ENCODE data around the gene TMEM14B. TPM values are rescaled to one million over a fixed set of nuclear protein-coding genes. Genes with fewer than 3 reads are reported as not detected.
A peak's percentile ranks its signal among the peaks of the same experiment; 100 is the strongest.

Gene TMEM14B
- total and polyA plus RNA-seq, 9 of the 15 experiments (the other 6 are each of a cell fraction or from before 2014, with no cell fraction given): 174 to 862 (median 263) TPM

GRCh38 chr6:10794239-10794638 is 46.6 kb downstream of the TMEM14B start:
- H3K9ac ChIP-seq (ENCODE audit: insufficient read depth in 1 of 2, low read depth in 2 of 2, low read length in 2 of 2): no peak overlapping the region
- no peak overlapping the region for H3K4me3 ChIP-seq
- H3K9me1 ChIP-seq (ENCODE audit: control insufficient read depth, insufficient read depth, low read length): no peaks in the 10 kb centered on the region
- no peak overlapping the region for H3K4me2 ChIP-seq (ENCODE audit: insufficient read depth, low read length)
- peaks cover 2% of the 10 kb centered on the region; the same call in 2 of the 3 replicates for H3K36me3 ChIP-seq (ENCODE audit: control insufficient read depth, insufficient read depth, low read length)
- H4K20me1 ChIP-seq (replicated peaks; ENCODE audit: control insufficient read depth, insufficient read depth, low read length): no peaks in the 10 kb centered on the region
- ChIA-PET POLR2A (interaction anchor here (0.6 to 1.3 kb wide), 4 partner anchors 23 to 682 kb away, joined by 3 read pairs; partner anchors contain the start of genes C6orf52 and PAK1IP1), CTCF (ENCODE audit: low intra/inter-chr PET ratio) (no interaction called here)
- H3K9me3 ChIP-seq (replicated peaks; ENCODE audit: control insufficient read depth, insufficient read depth, low read depth, low read length): no peaks in the 10 kb centered on the region
- H3K27ac ChIP-seq (ENCODE audit: extremely low read depth, low read depth, low read length): peak overlapping the region; percentile 13; the same call in 1 of the 3 replicates
- H3K27me3 ChIP-seq (ENCODE audit: control insufficient read depth in 2 of 2, insufficient read depth in 2 of 2, low read length in 2 of 2): no peaks in the 10 kb centered on the region
- DNase-seq (ENCODE audit: extremely low read depth in 1 of 4, low spot score in 3 of 4): peak in 2 of 4 experiments; percentile 42 to 49
- intact Hi-C loops (cut with micrococcal nuclease): no loop called here
- peaks cover 0 to 3% of the 10 kb centered on the region in 2 experiments; a peak in 2 of 5 replicates for H3K4me1 ChIP-seq (replicated peaks in 1 of 2; ENCODE audit: control insufficient read depth in 2 of 2, insufficient read depth in 2 of 2, low read length in 2 of 2)
- in situ Hi-C loops (cut with MboI): no loop called here
- 17% methylated on average over 3 of the region's 3 CpGs for WGBS (ENCODE audit: insufficient coverage, low coverage, missing lambda C conversion rate)
- no peak for FAIRE-seq
- no TSS peak for BruUV-seq (replicated peaks)
- no peak overlapping the region for H2AFZ ChIP-seq (ENCODE audit: low read depth, low read length)
- ATAC-seq: peak; percentile 56
- H3K79me2 ChIP-seq (ENCODE audit: control insufficient read depth, insufficient read depth, low read length): no peaks in the 10 kb centered on the region
- TF ChIP-seq TAL1 (IDR thresholded peaks at IDR 0.05): peak; percentile 77
- TF ChIP-seq RB1 (IDR thresholded peaks at IDR 0.05; ENCODE audit: low read depth): no peak
- TF ChIP-seq TRIM28 (IDR thresholded peaks at IDR 0.05): no peak
- TF ChIP-seq ZNF239 (CRISPR knock-in tag; IDR thresholded peaks at IDR 0.05): no peak
- TF ChIP-seq SIRT6 (IDR thresholded peaks at IDR 0.05; ENCODE audit: low read depth, low read length): no peak
- TF ChIP-seq KAT2B (IDR thresholded peaks at IDR 0.05; ENCODE audit: low read depth, low read length): no peak
- TF ChIP-seq SOX6 (IDR thresholded peaks at IDR 0.05): 0 out of 2 replicates have a peak, but pooled peaks have one; percentile 27
- peak; percentile 60; the same call in 1 of the 2 replicates for TF ChIP-seq EP300 (IDR thresholded peaks at IDR 0.05; ENCODE audit: low read length)
- TF ChIP-seq, protein P1, sequence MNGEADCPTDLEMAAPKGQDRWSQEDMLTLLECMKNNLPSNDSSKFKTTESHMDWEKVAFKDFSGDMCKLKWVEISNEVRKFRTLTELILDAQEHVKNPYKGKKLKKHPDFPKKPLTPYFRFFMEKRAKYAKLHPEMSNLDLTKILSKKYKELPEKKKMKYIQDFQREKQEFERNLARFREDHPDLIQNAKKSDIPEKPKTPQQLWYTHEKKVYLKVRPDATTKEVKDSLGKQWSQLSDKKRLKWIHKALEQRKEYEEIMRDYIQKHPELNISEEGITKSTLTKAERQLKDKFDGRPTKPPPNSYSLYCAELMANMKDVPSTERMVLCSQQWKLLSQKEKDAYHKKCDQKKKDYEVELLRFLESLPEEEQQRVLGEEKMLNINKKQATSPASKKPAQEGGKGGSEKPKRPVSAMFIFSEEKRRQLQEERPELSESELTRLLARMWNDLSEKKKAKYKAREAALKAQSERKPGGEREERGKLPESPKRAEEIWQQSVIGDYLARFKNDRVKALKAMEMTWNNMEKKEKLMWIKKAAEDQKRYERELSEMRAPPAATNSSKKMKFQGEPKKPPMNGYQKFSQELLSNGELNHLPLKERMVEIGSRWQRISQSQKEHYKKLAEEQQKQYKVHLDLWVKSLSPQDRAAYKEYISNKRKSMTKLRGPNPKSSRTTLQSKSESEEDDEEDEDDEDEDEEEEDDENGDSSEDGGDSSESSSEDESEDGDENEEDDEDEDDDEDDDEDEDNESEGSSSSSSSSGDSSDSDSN (IDR thresholded peaks at IDR 0.05; ENCODE audit: borderline replicate concordance in 1 of 2, low read depth in 2 of 2, low read length in 2 of 2): no peak
- TF ChIP-seq CBFA2T3 (IDR thresholded peaks at IDR 0.05): peak; percentile 90
- peak; percentile 79 for TF ChIP-seq NCOR1 (IDR thresholded peaks at IDR 0.05)
- TF ChIP-seq FOXM1 (IDR thresholded peaks at IDR 0.05; ENCODE audit: low read depth): 0 out of 2 replicates have a peak, but pooled peaks have one; percentile 16
- TF ChIP-seq FOXM1 (CRISPR knock-in tag; IDR thresholded peaks at IDR 0.05; ENCODE audit: low read depth): no peak
- TF ChIP-seq PPARD (CRISPR knock-in tag; IDR thresholded peaks at IDR 0.05): no peak
- TF ChIP-seq POLR2AphosphoS5 (IDR thresholded peaks at IDR 0.05; ENCODE audit: control insufficient read depth, insufficient read depth, low read depth, low read length): peak; percentile 38; the same call in 1 of the 2 replicates
- TF ChIP-seq TEAD1 (CRISPR knock-in tag; IDR thresholded peaks at IDR 0.05): no peak
- TF ChIP-seq EWSR1 (IDR thresholded peaks at IDR 0.05; ENCODE audit: borderline replicate concordance, low read depth, partially characterized antibody): no peak
- no peak for TF ChIP-seq KLF13 (tag; IDR thresholded peaks at IDR 0.05; ENCODE audit: borderline replicate concordance, low read depth)
- TF ChIP-seq PRDM10 (IDR thresholded peaks at IDR 0.05; ENCODE audit: partially characterized antibody): peak; percentile 36
